ENCODE results near the gene DAB2IP. TPM values are rescaled to one million over a fixed set of nuclear protein-coding genes. Genes with fewer than 3 reads are reported as not detected.

DAB2IP gene
- total and polyA plus RNA-seq, 4 donors, result 19.4 to 75.0 (median 28.7) TPM

GRCh38 chr9:121694001-121694400 lies 42.6 kb downstream of the DAB2IP start:
- H3K9ac ChIP-seq (ENCODE audit: insufficient read depth in 1 of 2, low read length in 2 of 2), result no peak overlapping the region
- no peak overlapping the region for H3K27ac ChIP-seq (ENCODE audit: low read depth in 1 of 2, low read length in 1 of 2)
- WGBS, 2 donors, result 94 to 95% methylated on average over 5 of the region's 5 CpGs
- TF ChIP-seq, protein P1, sequence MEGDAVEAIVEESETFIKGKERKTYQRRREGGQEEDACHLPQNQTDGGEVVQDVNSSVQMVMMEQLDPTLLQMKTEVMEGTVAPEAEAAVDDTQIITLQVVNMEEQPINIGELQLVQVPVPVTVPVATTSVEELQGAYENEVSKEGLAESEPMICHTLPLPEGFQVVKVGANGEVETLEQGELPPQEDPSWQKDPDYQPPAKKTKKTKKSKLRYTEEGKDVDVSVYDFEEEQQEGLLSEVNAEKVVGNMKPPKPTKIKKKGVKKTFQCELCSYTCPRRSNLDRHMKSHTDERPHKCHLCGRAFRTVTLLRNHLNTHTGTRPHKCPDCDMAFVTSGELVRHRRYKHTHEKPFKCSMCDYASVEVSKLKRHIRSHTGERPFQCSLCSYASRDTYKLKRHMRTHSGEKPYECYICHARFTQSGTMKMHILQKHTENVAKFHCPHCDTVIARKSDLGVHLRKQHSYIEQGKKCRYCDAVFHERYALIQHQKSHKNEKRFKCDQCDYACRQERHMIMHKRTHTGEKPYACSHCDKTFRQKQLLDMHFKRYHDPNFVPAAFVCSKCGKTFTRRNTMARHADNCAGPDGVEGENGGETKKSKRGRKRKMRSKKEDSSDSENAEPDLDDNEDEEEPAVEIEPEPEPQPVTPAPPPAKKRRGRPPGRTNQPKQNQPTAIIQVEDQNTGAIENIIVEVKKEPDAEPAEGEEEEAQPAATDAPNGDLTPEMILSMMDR (IDR thresholded peaks at IDR 0.05; ENCODE audit: control extremely low read depth, extremely low read depth), result no peak
- no peak overlapping the region for H3K4me3 ChIP-seq
- no peaks in the 10 kb centered on the region for H3K9me3 ChIP-seq (ENCODE audit: control insufficient read depth in 4 of 4, insufficient read depth in 3 of 4, low read length in 3 of 4)
- H3K36me3 ChIP-seq (ENCODE audit: control insufficient read depth in 4 of 4, insufficient read depth in 4 of 4, low read length in 4 of 4), result no peaks in the 10 kb centered on the region
- ATAC-seq (ENCODE audit: insufficient read depth, low FRiP score) (no peak), DNase-seq (no peak)
- peaks cover 0 to 16% (median 5%) of the 10 kb centered on the region in 5 donors for H3K4me1 ChIP-seq (ENCODE audit: control insufficient read depth in 5 of 5, insufficient read depth in 5 of 5, low read length in 5 of 5)
- H3K27me3 ChIP-seq (ENCODE audit: control insufficient read depth in 3 of 3, insufficient read depth in 3 of 3, low read length in 2 of 3), result no peaks in the 10 kb centered on the region

GRCh38 chr9:121694600-121694999 lies 43.2 kb downstream of the DAB2IP start:
- H3K4me3 ChIP-seq, result no peak overlapping the region
- no peak for ATAC-seq (ENCODE audit: insufficient read depth, low FRiP score)
- no peaks in the 10 kb centered on the region for H3K27me3 ChIP-seq (ENCODE audit: control insufficient read depth in 3 of 3, insufficient read depth in 3 of 3, low read length in 2 of 3)
- DNase-seq, result no peak
- no peaks in the 10 kb centered on the region for H3K9me3 ChIP-seq (ENCODE audit: control insufficient read depth in 4 of 4, insufficient read depth in 3 of 4, low read length in 3 of 4)
- no peak overlapping the region for H3K9ac ChIP-seq (ENCODE audit: insufficient read depth in 1 of 2, low read length in 2 of 2)
- H3K4me1 ChIP-seq (ENCODE audit: control insufficient read depth in 5 of 5, insufficient read depth in 5 of 5, low read length in 5 of 5), result peaks cover 0 to 16% (median 5%) of the 10 kb centered on the region in 5 donors
- 89 to 91% methylated on average over 7 of the region's 7 CpGs for WGBS, 2 donors
- TF ChIP-seq, protein P1 (IDR thresholded peaks at IDR 0.05; ENCODE audit: control extremely low read depth, extremely low read depth), result no peak
- no peak overlapping the region for H3K27ac ChIP-seq (ENCODE audit: low read depth in 1 of 2, low read length in 1 of 2)
- no peaks in the 10 kb centered on the region for H3K36me3 ChIP-seq (ENCODE audit: control insufficient read depth in 4 of 4, insufficient read depth in 4 of 4, low read length in 4 of 4)

DNA sequence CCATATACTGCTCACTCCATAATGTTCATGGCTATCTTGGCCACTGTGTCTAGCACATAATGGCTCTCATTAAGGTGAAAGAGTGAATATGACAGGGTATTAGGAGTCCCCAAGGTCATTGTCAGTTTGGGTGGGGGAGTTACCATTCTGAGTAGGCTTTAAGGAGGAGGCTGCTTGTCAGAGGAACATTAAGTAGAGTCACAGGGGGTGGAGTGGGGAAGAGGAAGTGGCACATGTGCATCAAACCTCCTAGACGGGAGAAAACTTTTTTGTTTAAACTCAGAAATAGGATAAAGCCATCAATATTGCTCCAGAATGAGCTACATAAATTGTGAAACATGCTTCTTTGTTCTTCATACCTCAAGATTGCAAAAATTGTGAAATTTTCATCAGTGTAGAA lies 45.5 kb downstream of the DAB2IP start:
- TF ChIP-seq, protein P1 (IDR thresholded peaks at IDR 0.05; ENCODE audit: control extremely low read depth, extremely low read depth), result no peak
- Histone ChIP-seq H3K36me3 (ENCODE audit: control insufficient read depth in 4 of 4, insufficient read depth in 4 of 4, low read length in 4 of 4) (no peaks in the 10 kb centered on the region), H3K4me1 (ENCODE audit: control insufficient read depth in 5 of 5, insufficient read depth in 5 of 5, low read length in 5 of 5) (peaks cover 3 to 29% (median 20%) of the 10 kb centered on the region in 5 donors), H3K27ac (ENCODE audit: low read depth in 1 of 2, low read length in 1 of 2) (no peak overlapping the region), H3K4me3 (no peak overlapping the region), H3K9ac (ENCODE audit: insufficient read depth in 1 of 2, low read length in 2 of 2) (no peak overlapping the region), H3K27me3 (ENCODE audit: control insufficient read depth in 3 of 3, insufficient read depth in 3 of 3, low read length in 2 of 3) (no peaks in the 10 kb centered on the region), H3K9me3 (ENCODE audit: control insufficient read depth in 4 of 4, insufficient read depth in 3 of 4, low read length in 3 of 4) (no peaks in the 10 kb centered on the region)
- DNase-seq (no peak), ATAC-seq (ENCODE audit: insufficient read depth, low FRiP score) (no peak)
- 19 to 58% methylated on average over 1 of the region's 1 CpG for WGBS, 2 donors
